HG03280 (cell line): ENCODE data around the gene CHAMP1.

Source experiments
- ATAC-seq: cut with Tn5 transposase; IDR thresholded peaks from one replicate; pipeline ENCODE4 v1.9.1; 2021; ENCODE audit warnings: mild to moderate bottlenecking, moderate library complexity; ENCODE audit not compliant: unreplicated experiment

CHAMP1 gene

GRCh38 chr13:114296902-114297301 lies 17.4 kb upstream of the CHAMP1 start:
- ATAC-seq, result no peak

GRCh38 chr13:114298866-114299265 lies 15.4 kb upstream of the CHAMP1 start:
- ATAC-seq, result no peak

GRCh38 chr13:114299604-114300305 lies 14.5 kb upstream of the CHAMP1 start:
- no peak for ATAC-seq

- ATAC-seq, result no peak
These were observed 10.5 kb upstream of the CHAMP1 start for GRCh38 chr13:114303700-114304327.

GRCh38 chr13:114304346-114305034 lies 9.8 kb upstream of the CHAMP1 start:
- no peak for ATAC-seq

GRCh38 chr13:114309086-114309485 lies 5.2 kb upstream of the CHAMP1 start:
- ATAC-seq, result no peak

- ATAC-seq, result no peak
These were observed 4.4 kb upstream of the CHAMP1 start for GRCh38 chr13:114309806-114310410.

- ATAC-seq, result no peak
These were observed 3.3 kb upstream of the CHAMP1 start for GRCh38 chr13:114310956-114311355.

- ATAC-seq, result no peak
These were observed 2.9 kb upstream of the CHAMP1 start for GRCh38 chr13:114311387-114311786.

- no peak for ATAC-seq
These were observed 2.4 kb upstream of the CHAMP1 start for GRCh38 chr13:114311908-114312307.

- ATAC-seq, result peak; percentile 38
These were observed 1.0 kb upstream of the CHAMP1 start for GRCh38 chr13:114313061-114313860.

GRCh38 chr13:114315074-114315785 lies 927 bp downstream of the CHAMP1 start:
- ATAC-seq, result no peak

- no peak for ATAC-seq
These were observed 4.3 kb downstream of the CHAMP1 start for GRCh38 chr13:114318624-114319023.

GRCh38 chr13:114319441-114319913 lies 5.2 kb downstream of the CHAMP1 start:
- no peak for ATAC-seq

- ATAC-seq, result no peak
These were observed 5.8 kb downstream of the CHAMP1 start for GRCh38 chr13:114320065-114320464.

- ATAC-seq, result no peak
These were observed 7.0 kb downstream of the CHAMP1 start for GRCh38 chr13:114321256-114321655.

- no peak for ATAC-seq
These were observed 9.0 kb downstream of the CHAMP1 start for GRCh38 chr13:114323349-114323748.

GRCh38 chr13:114324334-114324733 lies 10.0 kb downstream of the CHAMP1 start:
- no peak for ATAC-seq

- ATAC-seq, result no peak
These were observed 11.4 kb downstream of the CHAMP1 start for GRCh38 chr13:114325729-114326128.

- ATAC-seq, result no peak
These were observed 13.7 kb downstream of the CHAMP1 start for GRCh38 chr13:114328034-114328433.
